Femur (tissue), 1 donor: ENCODE measurements around the gene TRIO.
A peak's percentile ranks its signal among the peaks of the same experiment; 100 is the strongest.

Experiments used
- DNase-seq: peaks from one replicate; pipeline ENCODE4 v3.0.0-alpha.2; 2017

Gene TRIO

GRCh38 chr5:14251733-14252132 is 108.6 kb downstream of the TRIO start:
- no peak for DNase-seq

- DNase-seq = no peak
Observed at GRCh38 chr5:14252793-14253192, 109.7 kb downstream of the TRIO start.

GRCh38 chr5:14254686-14255085 is 111.5 kb downstream of the TRIO start:
- no peak for DNase-seq

GRCh38 chr5:14256026-14256690 is 113.0 kb downstream of the TRIO start:
- DNase-seq = no peak

- DNase-seq = no peak
Observed at GRCh38 chr5:14256756-14257393, 113.7 kb downstream of the TRIO start.

GRCh38 chr5:14257995-14258403 is 114.9 kb downstream of the TRIO start:
- no peak for DNase-seq

GRCh38 chr5:14258840-14259239 is 115.7 kb downstream of the TRIO start:
- peak; percentile 44 for DNase-seq

- no peak for DNase-seq
Observed at GRCh38 chr5:14260637-14261036, 117.5 kb downstream of the TRIO start.

- DNase-seq = no peak
Observed at GRCh38 chr5:14261235-14261634, 118.1 kb downstream of the TRIO start.

- no peak for DNase-seq
Observed at GRCh38 chr5:14261856-14262611, 118.9 kb downstream of the TRIO start.

GRCh38 chr5:14263113-14263512 is 120.0 kb downstream of the TRIO start:
- DNase-seq = no peak

- DNase-seq = no peak
Observed at GRCh38 chr5:14263699-14264098, 120.6 kb downstream of the TRIO start.

GRCh38 chr5:14264605-14265316 is 121.6 kb downstream of the TRIO start:
- DNase-seq = peak; percentile 94

- no peak for DNase-seq
Observed at GRCh38 chr5:14265570-14265969, 122.4 kb downstream of the TRIO start.

- DNase-seq = no peak
Observed at GRCh38 chr5:14266171-14266570, 123.0 kb downstream of the TRIO start.

GRCh38 chr5:14266686-14267085 is 123.5 kb downstream of the TRIO start:
- DNase-seq = no peak

- DNase-seq = no peak
Observed at GRCh38 chr5:14267166-14267838, 124.2 kb downstream of the TRIO start.

- no peak for DNase-seq
Observed at GRCh38 chr5:14267991-14268708, 125.0 kb downstream of the TRIO start.

- no peak for DNase-seq
Observed at GRCh38 chr5:14268738-14269137, 125.6 kb downstream of the TRIO start.

- DNase-seq = no peak
Observed at GRCh38 chr5:14269395-14269794, 126.3 kb downstream of the TRIO start.

- DNase-seq = peak; percentile 72
Observed at GRCh38 chr5:14270209-14270702, 127.1 kb downstream of the TRIO start.
